Activated T-helper 1 cell treated with anti-CD3 and anti-CD28 coated beads, Interleukin-12 subunit alpha, Interleukin-12 subunit beta, Interleukin-2, Interleukin-4 antibody, amounts not matched to agents 30 ng/mL and 10 ng/mL and 1 ng/mL, durations not matched to agents 14 hours and 24 hours and 36 hours (primary cell): Measurements from ENCODE around the gene B3GNT9. TPM values are rescaled to one million over a fixed set of nuclear protein-coding genes. Genes with fewer than 3 reads are reported as not detected.
A peak's percentile ranks its signal among the peaks of the same experiment; 100 is the strongest.

Source experiments
- DNase-seq: peaks from one replicate; pipeline ENCODE4 v3.0.0; 2021; ENCODE audit warnings: low spot score
- H3K27ac Mint-ChIP-seq: one replicate; pipeline ENCODE4 v1.8.0; 2021; ENCODE audit warnings: mild to moderate bottlenecking, mixed read lengths
- H3K27me3 Mint-ChIP-seq: one replicate; pipeline ENCODE4 v1.8.0; 2022; ENCODE audit warnings: mild to moderate bottlenecking, moderate library complexity, mixed read lengths; ENCODE audit not compliant: insufficient read depth
- H3K36me3 Mint-ChIP-seq: one replicate; pipeline ENCODE4 v1.8.0; 2021; ENCODE audit warnings: low read depth, mixed read lengths
- H3K4me1 Mint-ChIP-seq: one replicate; pipeline ENCODE4 v1.8.0; 2021; ENCODE audit warnings: low read depth, mixed read lengths
- H3K4me3 Mint-ChIP-seq: one replicate; pipeline ENCODE4 v1.8.0; 2021; ENCODE audit warnings: mild to moderate bottlenecking, moderate library complexity, mixed read lengths
- H3K9me3 Mint-ChIP-seq: one replicate; pipeline ENCODE4 v1.8.0; 2021; ENCODE audit warnings: mixed read lengths
- intact Hi-C: fragments of 100-400 bp; cut with micrococcal nuclease; formaldehyde crosslinking; loops from one replicate; pipeline ENCODE4 v1.15.1; 2024
- total RNA-seq: library from RNA; stranded (reverse); gene quantifications from 2 replicates; pipeline ENCODE4 v1.2.3, GENCODE V29; 2022

The B3GNT9 gene
- total RNA-seq, 1 donor from 2014 or later: 6.2 TPM

- Mint-ChIP-seq H3K9me3 (no peaks in the 10 kb centered on the region), H3K36me3 (peaks cover 31% of the 10 kb centered on the region), H3K27me3 (no peaks in the 10 kb centered on the region), H3K4me1 (peaks cover 46% of the 10 kb centered on the region), H3K4me3 (peak overlapping the region; percentile 95), H3K27ac (peak overlapping the region; percentile 86)
- no peak for DNase-seq
- intact Hi-C loops: loop anchor here (5.0 kb wide), 1 partner anchor 121 kb away; no protein-coding TSS in a partner anchor
Observed at GRCh38 chr16:67191411-67191994, 40.7 kb upstream of the B3GNT9 start.

GRCh38 chr16:67190448-67191399 is 39.9 kb upstream of the B3GNT9 start:
- Mint-ChIP-seq H3K27ac (peak overlapping the region; percentile 61), H3K27me3 (no peaks in the 10 kb centered on the region), H3K4me1 (peaks cover 40% of the 10 kb centered on the region), H3K4me3 (peak overlapping the region; percentile 95), H3K36me3 (peaks cover 23% of the 10 kb centered on the region), H3K9me3 (no peaks in the 10 kb centered on the region)
- DNase-seq: no peak
- intact Hi-C loops: loop anchor here (5.0 kb wide), 1 partner anchor 122 kb away; no protein-coding TSS in a partner anchor

- DNase-seq: no peak
- Mint-ChIP-seq H3K27ac (peak within 1 kb of the TSS; percentile 61), H3K4me3 (peak within 1 kb of the TSS; percentile 95), H3K27me3 (peaks cover 6% of the 10 kb centered on the region), H3K4me1 (peaks cover 43% of the 10 kb centered on the region), H3K36me3 (peaks cover 17% of the 10 kb centered on the region), H3K9me3 (no peaks in the 10 kb centered on the region)
- intact Hi-C loops: loop anchor here (5.0 kb wide), 1 partner anchor 122 kb away; no protein-coding TSS in a partner anchor
Observed at GRCh38 chr16:67190041-67190440, 39.2 kb upstream of the B3GNT9 start, which contains the start of gene EXOC3L1. TSS of gene EXOC3L1 (minus strand) at chr16:67190136. CDS start at chr16:67189676, 460 bp downstream.

GRCh38 chr16:67188798-67189197 is 38.0 kb upstream of the B3GNT9 start:
- H3K4me1 Mint-ChIP-seq: peaks cover 35% of the 10 kb centered on the region
- DNase-seq: no peak
- H3K4me3 Mint-ChIP-seq: no peak overlapping the region
- intact Hi-C loops: no loop called here
- peaks cover 8% of the 10 kb centered on the region for H3K27me3 Mint-ChIP-seq
- no peaks in the 10 kb centered on the region for H3K9me3 Mint-ChIP-seq
- H3K36me3 Mint-ChIP-seq: peaks cover 8% of the 10 kb centered on the region
- no peak overlapping the region for H3K27ac Mint-ChIP-seq

GRCh38 chr16:67188323-67188722 is 37.5 kb upstream of the B3GNT9 start:
- H3K27me3 Mint-ChIP-seq: peaks cover 8% of the 10 kb centered on the region
- intact Hi-C loops: no loop called here
- no peak overlapping the region for H3K27ac Mint-ChIP-seq

GRCh38 chr16:67187175-67187890 is 36.5 kb upstream of the B3GNT9 start:
- H3K9me3 Mint-ChIP-seq: no peaks in the 10 kb centered on the region
- no peak overlapping the region for H3K4me3 Mint-ChIP-seq
- H3K36me3 Mint-ChIP-seq: no peaks in the 10 kb centered on the region
- no peak for DNase-seq
- H3K27ac Mint-ChIP-seq: no peak overlapping the region
- intact Hi-C loops: no loop called here
- H3K27me3 Mint-ChIP-seq: peaks cover 8% of the 10 kb centered on the region
- peaks cover 22% of the 10 kb centered on the region for H3K4me1 Mint-ChIP-seq

More at GRCh38 chr16:67188323-67188722, 37.5 kb upstream of the B3GNT9 start:
- no peak overlapping the region for H3K4me3 Mint-ChIP-seq
- H3K4me1 Mint-ChIP-seq: peaks cover 30% of the 10 kb centered on the region
- DNase-seq: no peak
- peaks cover 5% of the 10 kb centered on the region for H3K36me3 Mint-ChIP-seq
- H3K9me3 Mint-ChIP-seq: no peaks in the 10 kb centered on the region

- DNase-seq: no peak
- intact Hi-C loops: no loop called here
- Mint-ChIP-seq H3K36me3 (no peaks in the 10 kb centered on the region), H3K27ac (no peak overlapping the region), H3K4me3 (no peak overlapping the region), H3K27me3 (peaks cover 8% of the 10 kb centered on the region), H3K4me1 (peaks cover 18% of the 10 kb centered on the region), H3K9me3 (no peaks in the 10 kb centered on the region)
Observed at GRCh38 chr16:67186550-67186950, 35.8 kb upstream of the B3GNT9 start.

- H3K9me3 Mint-ChIP-seq: no peaks in the 10 kb centered on the region
- intact Hi-C loops: loop anchor here (1.0 to 2.0 kb wide), 4 partner anchors 77 to 239 kb away; partner anchors contain the start of gene PHAF1
- H3K27ac Mint-ChIP-seq: peak overlapping the region; percentile 89
- no peaks in the 10 kb centered on the region for H3K36me3 Mint-ChIP-seq
- H3K4me3 Mint-ChIP-seq: peak overlapping the region; percentile 92
- DNase-seq: no peak
- H3K27me3 Mint-ChIP-seq: peaks cover 8% of the 10 kb centered on the region
- H3K4me1 Mint-ChIP-seq: peaks cover 10% of the 10 kb centered on the region
Observed at GRCh38 chr16:67185651-67186134, 34.9 kb upstream of the B3GNT9 start.

- peaks cover 10% of the 10 kb centered on the region for H3K4me1 Mint-ChIP-seq
- intact Hi-C loops: loop anchor here (1.0 to 2.0 kb wide), 4 partner anchors 76 to 238 kb away; partner anchors contain the start of gene PHAF1
- H3K27me3 Mint-ChIP-seq: peaks cover 8% of the 10 kb centered on the region
- H3K36me3 Mint-ChIP-seq: no peaks in the 10 kb centered on the region
- DNase-seq: peak; percentile 80
- H3K27ac Mint-ChIP-seq: peak overlapping the region; percentile 89
- no peaks in the 10 kb centered on the region for H3K9me3 Mint-ChIP-seq
- peak overlapping the region; percentile 92 for H3K4me3 Mint-ChIP-seq
Observed at GRCh38 chr16:67184995-67185650, 34.3 kb upstream of the B3GNT9 start.

GRCh38 chr16:67184453-67184994 is 33.7 kb upstream of the B3GNT9 start:
- DNase-seq: no peak
- no peak overlapping the region for H3K27ac Mint-ChIP-seq
- peak overlapping the region; percentile 62 for H3K4me3 Mint-ChIP-seq
- no peaks in the 10 kb centered on the region for H3K9me3 Mint-ChIP-seq
- no peaks in the 10 kb centered on the region for H3K36me3 Mint-ChIP-seq
- peaks cover 8% of the 10 kb centered on the region for H3K27me3 Mint-ChIP-seq
- intact Hi-C loops: loop anchor here (2.0 kb wide), 2 partner anchors 76 to 238 kb away; partner anchors contain the start of gene PHAF1
- H3K4me1 Mint-ChIP-seq: peaks cover 13% of the 10 kb centered on the region

- Mint-ChIP-seq H3K36me3 (no peaks in the 10 kb centered on the region), H3K9me3 (no peaks in the 10 kb centered on the region), H3K4me3 (peak within 1 kb of the TSS; percentile 62), H3K27ac (no peak within 1 kb of the TSS), H3K27me3 (peaks cover 8% of the 10 kb centered on the region), H3K4me1 (peaks cover 20% of the 10 kb centered on the region)
- intact Hi-C loops: loop anchor here (1.0 to 2.0 kb wide), 10 partner anchors 8 to 237 kb away; partner anchors contain the start of genes E2F4, FBXL8, FHOD1 and NOL3
- DNase-seq: peak; percentile 94
Observed at GRCh38 chr16:67183627-67184452, 33.0 kb upstream of the B3GNT9 start, which contains the start of gene MATCAP1. TSS of gene MATCAP1 (minus strand) at chr16:67183963. CDS start at chr16:67180610, 3,353 bp downstream.
